ENCODE results near the gene DOK3.
"Not testable (repeated sequence)": the region's sequence is repeated elsewhere in the genome, so short reads cannot be mapped to it uniquely, and the experiment has no call there.

The DOK3 gene

GRCh38 chr5:177496727-177497291, 12.8 kb downstream of the DOK3 start:
- no peak for DNase-seq (ENCODE audit: low read depth)

DNA sequence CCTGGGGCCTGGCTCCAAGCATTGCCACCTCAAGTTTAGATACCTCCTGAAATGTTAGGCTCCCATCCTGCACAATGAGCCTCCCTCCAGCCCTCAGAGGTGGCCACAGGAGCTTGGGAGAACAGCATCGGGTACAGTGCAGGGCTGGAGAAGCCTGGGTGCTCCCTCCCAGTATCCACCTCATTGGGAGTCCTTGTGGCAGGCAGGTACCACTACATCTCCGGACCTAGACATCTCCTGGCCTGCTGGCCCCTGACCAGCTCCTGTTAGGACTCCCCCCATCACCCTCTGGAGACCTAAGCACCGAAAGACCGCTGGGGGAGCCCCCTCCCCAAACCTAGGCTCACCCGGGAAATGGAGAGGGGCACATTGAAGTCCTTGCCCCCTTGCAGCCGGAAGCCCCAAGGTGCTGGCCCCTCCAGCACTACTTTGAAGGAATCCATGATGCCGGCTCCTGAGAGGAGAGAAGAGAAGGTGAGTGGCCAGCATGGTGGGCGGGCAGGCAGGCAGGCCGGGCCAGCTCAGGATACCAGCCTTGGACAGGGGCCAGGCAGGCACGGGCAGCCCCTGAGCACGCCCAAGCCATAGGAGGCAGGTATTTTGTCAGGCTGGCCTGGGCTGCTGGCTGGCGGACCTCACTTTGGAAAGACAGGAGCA, 13.4 kb downstream of the DOK3 start:
- DNase-seq (ENCODE audit: low read depth): no peak

DNA sequence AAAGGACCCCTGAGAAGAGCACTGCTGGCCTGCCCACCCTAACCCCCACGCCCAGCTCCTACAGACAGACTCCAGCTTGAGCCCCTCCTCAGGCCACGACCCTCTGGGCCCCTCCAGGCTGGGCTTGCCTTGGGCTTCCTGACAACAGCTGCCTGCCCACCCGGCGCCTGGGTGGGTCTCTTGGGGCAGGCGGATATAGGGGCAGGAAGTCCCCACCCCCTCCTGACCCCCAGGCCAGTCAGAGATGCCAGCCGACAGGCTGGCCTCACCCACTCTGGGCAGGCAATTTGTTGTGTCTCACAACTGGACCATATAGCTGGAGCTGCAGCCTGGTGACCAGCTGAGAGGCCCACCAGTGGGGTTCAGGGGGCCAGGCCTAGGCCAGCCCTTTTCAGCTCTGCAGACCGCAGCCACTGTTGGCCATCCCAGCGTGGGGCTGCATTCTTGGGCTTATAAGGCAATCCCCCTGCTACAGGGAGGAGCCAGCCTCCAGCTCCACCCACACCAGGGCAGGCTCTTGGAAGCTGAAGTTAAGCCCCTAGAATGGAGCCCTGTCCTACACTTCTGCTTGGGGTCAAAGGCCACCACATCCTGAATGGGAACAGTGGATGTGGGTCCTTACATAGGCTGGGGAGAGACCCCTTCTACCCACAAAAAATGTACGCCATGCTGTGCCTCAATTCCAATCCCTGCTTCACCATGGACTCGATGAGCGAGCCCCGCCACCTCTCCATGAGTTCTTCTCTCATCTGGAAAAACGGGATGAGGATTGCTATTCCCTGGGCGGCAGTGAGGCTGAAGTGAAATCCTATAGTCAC, 14.2 kb downstream of the DOK3 start:
- DNase-seq (ENCODE audit: low read depth): no peak

DNA sequence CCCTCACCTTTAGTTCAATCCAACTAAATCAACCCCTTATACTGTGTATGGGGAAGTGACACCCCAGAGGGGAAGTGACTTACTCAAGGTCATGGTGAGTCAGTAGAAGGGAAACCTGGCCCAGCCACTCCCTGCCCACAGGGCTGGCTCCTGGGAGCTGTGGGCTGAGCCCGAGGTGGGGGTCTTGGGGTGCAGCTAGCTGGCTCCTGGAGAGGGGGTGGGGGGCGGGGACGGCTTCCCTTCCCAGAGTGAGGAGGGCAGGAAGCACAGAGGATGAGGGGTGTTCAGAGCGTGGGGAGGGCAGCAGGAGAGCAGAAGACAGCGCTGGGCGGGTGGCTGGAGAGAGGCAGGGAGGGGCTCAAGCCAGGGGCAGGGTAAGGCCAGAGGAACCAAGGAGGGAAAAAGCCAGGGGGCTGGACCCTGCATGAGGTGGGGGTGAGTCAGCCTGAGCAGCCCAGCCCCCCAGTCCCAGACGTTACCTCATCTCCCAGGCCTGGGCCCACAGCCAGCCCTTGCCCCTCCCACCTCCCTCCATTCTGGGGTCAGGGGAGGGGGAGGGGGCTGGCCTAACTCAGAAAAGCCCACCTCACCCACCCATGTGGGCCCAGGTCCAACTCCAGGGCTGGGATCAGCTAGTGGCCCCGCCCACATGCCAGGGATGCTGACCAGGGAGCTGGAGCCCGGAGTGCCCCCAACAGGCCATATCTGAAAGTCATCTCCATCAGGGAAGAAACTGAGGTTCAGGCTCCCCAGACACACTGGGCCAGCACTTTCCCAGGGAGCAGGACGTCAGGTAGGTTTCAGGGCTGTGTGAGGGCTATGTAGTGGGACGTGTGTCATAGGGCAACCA, 15.1 kb downstream of the DOK3 start:
- no peak for DNase-seq (ENCODE audit: low read depth)

DNA sequence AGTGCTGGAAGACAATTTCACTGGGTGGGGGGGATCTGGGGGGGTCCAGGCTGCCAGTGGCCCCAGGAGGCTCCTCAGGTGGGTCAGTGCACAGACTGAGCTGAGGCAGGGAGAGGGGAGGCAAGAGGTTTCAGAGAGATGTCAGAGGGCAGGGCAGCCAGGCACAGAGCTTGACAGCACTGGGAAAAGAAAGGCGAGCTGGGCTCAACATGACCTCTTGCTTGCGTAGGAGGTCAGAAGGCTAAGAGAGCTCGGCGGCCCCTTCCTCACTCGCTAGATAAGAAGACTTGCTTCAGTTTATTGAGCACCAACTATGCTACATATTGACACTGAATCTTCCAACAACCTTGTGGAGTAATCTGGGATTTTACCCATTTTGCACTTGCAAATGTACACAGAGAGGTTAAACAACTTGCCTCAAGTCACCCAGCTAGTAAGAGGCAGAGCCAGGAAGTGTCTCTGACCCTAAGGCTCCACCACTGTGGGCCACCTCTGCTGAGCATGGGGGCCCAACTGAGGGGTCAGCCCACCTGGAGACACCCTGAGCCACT, 15.8 kb downstream of the DOK3 start:
- DNase-seq (ENCODE audit: low read depth): no peak

- no peak for DNase-seq (ENCODE audit: low read depth)
Observed at GRCh38 chr5:177492841-177493240, 16.8 kb downstream of the DOK3 start.

DNA sequence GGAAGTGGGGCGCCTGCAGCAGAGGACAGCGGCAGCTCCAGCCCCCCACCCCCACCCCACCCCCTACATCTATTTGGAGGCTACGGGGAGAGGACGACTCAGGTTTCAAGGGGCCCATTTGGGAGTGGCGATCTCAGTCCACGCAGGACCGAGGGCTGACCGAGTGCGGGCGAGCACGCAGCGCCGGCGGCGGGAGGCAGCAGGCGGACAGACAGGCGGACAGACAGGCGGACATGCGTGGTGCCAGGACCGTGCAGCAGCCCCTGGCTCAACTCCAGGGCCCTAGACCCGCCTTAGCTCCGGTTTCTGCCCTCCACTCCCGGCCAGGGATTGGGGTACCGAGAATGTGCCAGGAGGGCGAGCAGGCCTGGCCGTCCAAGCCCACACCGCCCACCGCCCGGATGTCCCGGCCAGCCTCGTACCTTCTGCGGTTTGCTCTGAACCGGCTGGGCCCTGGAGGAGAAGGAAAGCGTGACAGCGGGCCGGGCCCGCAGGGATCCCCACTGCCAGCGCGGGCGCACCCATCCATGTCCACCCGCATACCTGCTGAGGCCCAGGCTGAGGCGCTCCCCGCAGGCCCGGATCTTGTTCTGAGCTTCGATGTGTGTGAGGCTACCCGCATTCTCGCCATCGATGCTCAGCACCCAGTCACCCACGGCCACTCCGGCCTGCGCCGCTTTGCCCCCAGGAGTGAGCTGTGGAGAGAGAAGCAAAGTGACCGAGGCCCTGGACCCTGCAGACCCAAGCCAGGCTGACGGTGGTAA, 17.5 kb downstream of the DOK3 start:
- no peak for DNase-seq (ENCODE audit: low read depth)

DNA sequence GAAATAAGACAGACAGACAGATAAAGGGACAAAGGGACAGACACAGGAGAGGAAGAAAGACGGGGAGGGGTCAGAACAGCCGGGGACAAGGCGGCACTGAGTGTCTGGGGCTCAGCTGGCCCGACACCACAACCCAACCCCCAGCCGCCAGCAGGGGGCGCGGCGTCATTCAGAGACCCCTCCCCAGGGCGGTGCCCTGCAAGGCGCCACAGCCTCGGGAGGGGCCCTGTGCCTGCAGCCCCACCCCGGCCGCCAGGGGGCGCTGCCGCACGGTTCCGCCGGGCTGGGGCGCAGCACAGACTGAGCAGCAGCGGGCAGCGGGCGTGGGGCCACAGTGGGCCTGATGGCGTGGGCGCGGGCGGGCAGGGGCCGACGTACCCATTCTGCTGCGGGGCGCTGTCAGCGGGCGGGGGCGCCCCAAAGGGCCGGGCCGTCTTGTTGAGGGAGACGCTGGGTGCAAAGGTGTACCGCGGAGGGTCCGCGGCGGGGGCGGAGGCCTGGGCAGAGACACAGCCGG, 18.1 kb downstream of the DOK3 start:
- no peak for DNase-seq (ENCODE audit: low read depth)

GRCh38 chr5:177490992-177491391, 18.6 kb downstream of the DOK3 start:
- DNase-seq (ENCODE audit: low read depth): no peak

- DNase-seq (ENCODE audit: low read depth): no peak
Observed at GRCh38 chr5:177490311-177490991, 19.2 kb downstream of the DOK3 start.

DNA sequence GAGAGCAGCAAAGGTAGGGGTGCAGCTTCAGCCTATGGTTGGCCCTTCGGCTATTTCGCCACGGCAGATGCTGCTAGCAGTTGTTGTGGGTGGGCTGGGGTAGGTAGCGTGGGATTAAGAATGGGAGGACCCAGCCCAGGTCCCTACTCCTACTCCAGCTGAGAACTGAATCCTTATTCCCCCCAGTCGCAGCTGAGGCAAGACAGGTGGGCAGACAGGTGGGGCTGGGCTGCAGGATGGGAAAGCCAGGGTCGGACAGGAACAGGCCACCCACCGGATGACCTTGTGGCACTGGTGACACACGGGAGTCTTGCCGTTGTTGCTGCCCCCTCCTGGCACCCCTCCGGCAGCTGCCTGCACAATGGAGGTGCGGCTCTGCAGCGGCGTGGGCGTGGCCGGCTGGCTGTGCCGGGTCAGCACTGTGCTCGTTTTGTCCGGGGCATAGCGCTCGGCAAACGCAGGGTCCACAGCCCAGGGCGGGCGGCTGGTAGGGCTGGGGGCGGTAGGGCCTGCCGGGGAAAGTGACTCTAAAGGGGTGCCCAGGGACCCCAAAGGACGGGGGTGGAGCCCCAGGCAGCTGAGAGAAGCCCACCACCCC, 20.4 kb downstream of the DOK3 start:
- no peak for DNase-seq (ENCODE audit: low read depth)

- DNase-seq (ENCODE audit: low read depth): no peak
Observed at GRCh38 chr5:177487975-177488374, 21.7 kb downstream of the DOK3 start.

GRCh38 chr5:177487144-177487543, 22.5 kb downstream of the DOK3 start:
- DNase-seq (ENCODE audit: low read depth): no peak

GRCh38 chr5:177486256-177486655, 23.4 kb downstream of the DOK3 start:
- no peak for DNase-seq (ENCODE audit: low read depth)

GRCh38 chr5:177485753-177486152, 23.9 kb downstream of the DOK3 start:
- DNase-seq (ENCODE audit: low read depth): not testable (repeated sequence)

- no peak for DNase-seq (ENCODE audit: low read depth)
Observed at GRCh38 chr5:177484902-177485549, 24.6 kb downstream of the DOK3 start.

DNA sequence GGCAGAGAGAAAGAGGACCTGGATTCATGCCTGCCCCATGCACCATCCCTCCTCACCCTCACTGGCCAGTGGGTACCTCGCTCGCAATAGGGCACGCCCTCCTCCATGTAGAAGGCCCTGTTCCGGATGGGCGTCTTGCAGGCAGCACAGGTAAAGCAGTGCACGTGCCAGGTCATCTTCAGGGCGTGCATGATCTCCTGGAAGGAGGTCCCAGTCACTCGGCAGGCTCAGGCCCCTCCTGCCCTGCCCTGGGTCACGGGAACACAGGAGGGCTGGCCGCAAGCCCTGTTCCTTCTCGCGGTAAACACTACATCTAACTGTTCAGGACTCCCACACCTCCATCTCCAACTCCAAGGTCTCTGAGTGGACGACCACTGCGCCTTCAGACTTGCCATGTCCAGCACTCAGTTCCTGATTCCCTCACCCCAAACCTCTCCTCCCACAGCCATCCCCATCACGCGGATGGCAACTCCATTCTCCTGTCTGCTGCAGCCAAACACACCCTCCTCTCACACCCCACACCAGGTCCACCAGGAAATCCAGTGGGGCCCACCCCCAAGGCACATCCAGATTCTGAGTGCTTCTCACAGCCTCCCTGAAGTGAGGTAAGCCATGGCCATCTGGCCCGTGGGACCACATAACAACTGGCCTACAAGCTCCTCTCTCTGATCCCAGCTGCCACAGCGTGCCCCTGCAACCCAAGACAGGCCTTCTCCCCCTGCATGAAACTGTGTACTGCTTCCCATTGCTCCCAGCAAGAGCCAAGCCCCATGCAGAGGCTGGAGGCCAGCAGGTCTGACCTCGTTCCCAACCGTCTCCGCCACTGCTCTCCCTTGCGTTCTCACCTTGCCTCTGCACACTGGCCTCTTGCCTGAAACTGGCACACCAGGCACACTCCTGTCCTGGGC, 25.4 kb downstream of the DOK3 start:
- no peak for DNase-seq (ENCODE audit: low read depth)

GRCh38 chr5:177483042-177483441, 26.6 kb downstream of the DOK3 start:
- DNase-seq (ENCODE audit: low read depth): no peak
